NCI-H1092 (cell line): Measurements from ENCODE around the gene SLC25A20.

Source experiments
- DNase-seq: peaks from one replicate; lab custom pipeline; 2025; lab: John Stamatoyannopoulos, UW

The SLC25A20 gene

DNA sequence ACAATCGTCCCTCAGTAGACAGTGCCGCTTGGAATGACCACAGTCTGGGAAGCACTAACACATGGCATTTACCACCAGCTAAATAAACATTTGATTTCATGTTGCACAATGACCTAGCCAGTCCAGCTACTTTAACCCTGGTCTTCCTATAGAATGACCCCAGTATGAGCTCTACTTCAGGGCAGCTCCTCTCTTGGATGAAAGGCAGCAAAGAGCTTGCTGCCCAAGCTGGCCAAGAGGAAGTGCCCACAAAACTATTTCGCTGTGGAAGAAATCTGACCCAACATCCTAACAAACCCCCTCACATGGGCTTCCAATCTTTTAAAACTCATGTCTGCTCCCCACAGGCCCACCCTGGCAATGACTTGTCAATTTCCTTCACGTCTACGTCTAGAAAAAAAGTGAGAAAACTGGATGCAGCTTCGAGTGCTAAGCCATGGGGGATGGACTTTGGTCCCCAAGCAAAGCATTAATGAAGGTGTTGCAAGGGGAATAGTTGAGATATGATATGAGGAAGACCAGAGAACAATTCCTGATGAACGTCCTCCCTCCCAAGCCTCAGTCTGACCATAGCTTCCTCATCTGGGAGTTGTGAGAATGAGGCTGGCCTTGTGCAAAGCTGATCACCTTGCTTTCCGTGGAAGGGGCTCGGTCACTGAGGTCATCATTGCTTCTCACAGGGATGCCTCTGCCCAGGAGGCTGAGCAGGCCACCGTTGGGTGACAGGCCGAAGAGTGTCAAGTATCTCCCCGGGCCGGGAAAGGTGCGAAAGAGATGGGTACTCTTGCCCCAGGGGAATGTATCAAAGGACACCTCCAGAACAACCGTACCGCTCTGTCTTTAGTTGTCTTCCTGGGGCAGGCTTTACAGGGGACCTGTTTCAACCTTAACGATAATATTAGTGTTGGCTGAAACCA, 964 bp downstream of the SLC25A20 start:
- no peak for DNase-seq

DNA sequence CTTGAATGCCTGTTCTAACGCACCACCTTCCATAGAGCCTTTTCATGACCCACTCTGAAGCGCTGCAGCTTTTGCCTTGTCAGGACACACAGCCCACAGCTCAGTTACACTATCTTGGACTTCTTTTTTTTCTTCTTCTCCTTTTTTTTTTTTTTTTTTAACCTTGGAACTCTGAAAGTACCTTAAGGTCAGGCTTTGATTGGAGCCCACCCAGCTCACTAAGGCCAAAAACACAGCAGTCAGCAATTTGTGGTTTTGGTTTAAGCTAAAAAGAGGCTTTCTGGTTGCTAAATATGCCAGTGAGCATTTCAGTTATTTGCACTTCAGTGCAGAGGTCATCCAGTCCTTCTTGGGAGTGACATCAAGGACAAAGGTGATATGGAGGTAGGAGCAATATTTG, 1.7 kb downstream of the SLC25A20 start:
- no peak for DNase-seq

DNA sequence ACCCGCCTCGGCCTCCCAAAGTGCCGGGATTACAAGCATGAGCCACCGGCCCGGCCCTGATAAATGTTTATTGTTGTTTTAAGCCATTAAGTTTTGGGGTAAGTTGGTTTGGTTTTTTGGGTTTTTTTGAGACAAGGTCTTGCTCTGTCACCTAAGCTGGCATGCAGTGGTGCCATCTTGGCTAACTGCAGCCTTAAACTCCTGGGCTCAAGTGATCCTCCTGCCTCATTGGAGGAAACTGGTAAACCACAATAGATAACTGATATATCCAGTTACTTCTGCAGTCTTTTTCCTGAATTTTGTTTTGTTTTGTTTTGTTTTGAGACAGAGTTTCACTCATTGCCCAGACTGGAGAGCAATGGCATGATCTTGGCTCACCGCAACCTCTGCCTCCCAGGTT, 4.2 kb downstream of the SLC25A20 start:
- DNase-seq, result no peak

- no peak for DNase-seq
These were observed 7.1 kb downstream of the SLC25A20 start for GRCh38 chr3:48891606-48892005.

DNA sequence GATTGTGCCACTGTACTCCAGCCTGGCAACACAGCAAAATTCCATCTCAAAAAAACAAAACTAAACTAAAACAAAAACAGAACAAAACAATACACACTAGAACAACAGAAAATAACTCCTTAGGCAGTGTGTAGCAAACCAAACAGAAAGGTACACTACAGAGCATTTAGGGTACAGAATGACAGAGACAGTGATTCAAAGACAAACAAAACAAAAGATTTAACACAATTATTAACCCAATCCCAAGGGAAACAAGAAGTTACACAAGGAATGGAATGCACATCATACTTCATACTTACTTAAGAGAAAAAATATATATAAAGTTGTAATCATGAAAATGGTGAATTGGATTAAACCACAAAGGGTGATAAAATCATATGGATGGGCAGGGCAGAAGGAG, 12.9 kb downstream of the SLC25A20 start:
- no peak for DNase-seq

DNA sequence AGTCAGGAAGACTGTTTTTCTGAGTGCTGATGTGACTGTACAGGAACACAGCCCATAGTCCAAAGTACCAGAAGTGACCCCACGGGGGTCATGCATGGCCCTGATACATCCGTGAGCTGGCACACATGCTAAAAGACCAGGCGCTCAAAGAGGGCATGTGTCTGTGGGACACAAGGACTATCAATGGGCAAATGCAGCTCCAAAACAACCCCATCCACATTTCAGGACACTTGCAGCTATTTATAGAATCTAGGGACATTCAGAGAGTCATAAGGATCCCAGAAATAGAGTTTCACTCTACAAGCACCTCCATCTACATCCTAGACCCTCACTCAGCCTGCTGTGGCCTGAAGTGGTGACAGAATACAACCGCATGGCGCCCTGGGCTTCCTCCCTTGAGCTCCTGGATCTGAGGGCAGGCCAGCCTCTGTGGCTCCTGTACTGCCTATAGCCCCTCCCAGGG, 17.0 kb downstream of the SLC25A20 start:
- DNase-seq, result no peak

DNA sequence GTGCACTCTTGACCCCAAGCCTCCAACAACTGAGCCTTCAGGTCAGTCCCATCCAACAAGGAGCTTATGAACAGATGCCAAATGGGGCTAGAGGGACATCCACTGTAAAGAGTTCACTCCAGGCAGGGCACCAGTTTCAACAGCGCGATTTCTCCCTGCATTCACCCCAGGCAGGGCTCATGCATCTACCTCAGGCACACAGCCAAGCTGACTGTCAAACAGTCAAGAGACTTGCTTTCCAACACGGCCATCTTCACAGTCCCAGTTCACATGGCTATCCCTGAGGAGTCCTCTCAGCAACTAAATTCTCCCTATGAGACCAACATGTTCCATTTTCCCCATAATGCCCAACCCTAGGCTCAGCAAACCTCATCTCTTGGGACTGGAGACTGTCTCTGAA, 17.7 kb downstream of the SLC25A20 start:
- no peak for DNase-seq

GRCh38 chr3:48879994-48880377, 18.7 kb downstream of the SLC25A20 start:
- DNase-seq, result no peak

GRCh38 chr3:48879307-48879993, 19.2 kb downstream of the SLC25A20 start:
- no peak for DNase-seq

DNA sequence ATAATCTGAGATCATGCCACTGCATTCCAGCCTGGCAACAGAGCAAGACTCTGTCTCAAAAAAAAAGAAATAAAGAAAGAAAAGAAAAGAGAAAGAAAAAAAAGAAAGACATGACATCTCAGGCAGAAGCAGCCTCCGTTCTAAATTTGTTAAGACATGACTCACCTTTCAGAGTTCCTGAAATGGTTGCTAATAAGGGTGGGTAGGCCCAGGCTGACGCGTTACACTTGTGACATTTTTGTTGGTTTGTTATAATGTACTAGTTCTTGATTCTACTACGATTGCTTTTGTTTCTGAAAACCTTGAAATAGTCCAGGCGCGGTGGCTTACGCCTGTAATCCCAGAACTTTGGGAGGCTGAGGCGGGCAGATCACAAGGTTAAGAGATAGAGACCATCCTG, 21.0 kb downstream of the SLC25A20 start:
- DNase-seq, result no peak

- DNase-seq, result no peak
These were observed 35.6 kb downstream of the SLC25A20 start for GRCh38 chr3:48863122-48863521.

DNA sequence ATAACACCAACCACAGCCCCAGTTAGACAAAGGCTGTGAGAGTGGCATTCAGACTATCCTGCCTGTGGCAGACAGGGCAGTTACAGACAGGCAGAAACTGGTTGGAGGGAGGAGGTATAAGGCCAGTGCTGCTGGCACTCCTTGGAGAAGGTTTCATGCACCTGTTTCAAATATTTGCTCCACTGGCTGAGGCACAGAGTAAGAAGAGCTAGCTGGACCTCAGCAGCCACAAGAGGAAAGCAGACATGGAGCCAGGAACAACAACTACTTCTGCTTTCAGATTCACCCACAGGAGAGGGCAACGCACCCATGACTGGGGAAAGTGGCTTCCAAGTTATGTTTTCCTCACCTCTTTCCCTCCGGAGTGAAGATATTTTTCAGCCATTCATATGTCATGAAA, 39.5 kb downstream of the SLC25A20 start:
- DNase-seq, result no peak

- no peak for DNase-seq
These were observed 40.0 kb downstream of the SLC25A20 start for GRCh38 chr3:48858709-48859108.

GRCh38 chr3:48857641-48858040, 41.0 kb downstream of the SLC25A20 start:
- DNase-seq, result no peak

DNA sequence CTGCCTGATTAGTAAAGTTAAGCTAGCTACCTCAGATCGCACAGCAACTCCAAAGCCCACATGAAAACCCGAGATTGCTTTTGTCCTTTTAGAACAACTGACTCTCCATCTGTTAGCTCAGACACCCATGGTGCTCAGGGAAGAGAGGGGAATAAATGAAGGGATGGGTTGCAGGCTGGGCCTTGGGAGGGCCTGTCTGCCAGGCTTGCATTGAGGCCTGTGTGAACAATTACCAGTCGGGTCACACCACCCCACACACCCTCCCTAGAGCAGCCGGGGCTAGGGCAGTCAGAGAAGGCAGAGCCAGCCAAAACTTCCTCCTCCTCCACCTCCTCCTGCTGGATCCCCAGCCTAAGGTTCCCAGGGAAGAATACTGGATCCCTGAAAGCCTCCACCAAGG, 42.2 kb downstream of the SLC25A20 start:
- no peak for DNase-seq

- DNase-seq, result no peak
These were observed 42.8 kb downstream of the SLC25A20 start for GRCh38 chr3:48855681-48856447.

- DNase-seq, result no peak
These were observed 46.5 kb downstream of the SLC25A20 start for GRCh38 chr3:48852151-48852550.

- DNase-seq, result no peak
These were observed 47.3 kb downstream of the SLC25A20 start for GRCh38 chr3:48851407-48851806.

GRCh38 chr3:48848816-48849515, 49.7 kb downstream of the SLC25A20 start:
- DNase-seq, result no peak

GRCh38 chr3:48847504-48848423, 50.9 kb downstream of the SLC25A20 start, which contains the start of gene PRKAR2A:
PRKAR2A (minus strand) TSS chr3:48847874; CDS start chr3:48847596, 278 bp downstream.
- peak; percentile 47 for DNase-seq

DNA sequence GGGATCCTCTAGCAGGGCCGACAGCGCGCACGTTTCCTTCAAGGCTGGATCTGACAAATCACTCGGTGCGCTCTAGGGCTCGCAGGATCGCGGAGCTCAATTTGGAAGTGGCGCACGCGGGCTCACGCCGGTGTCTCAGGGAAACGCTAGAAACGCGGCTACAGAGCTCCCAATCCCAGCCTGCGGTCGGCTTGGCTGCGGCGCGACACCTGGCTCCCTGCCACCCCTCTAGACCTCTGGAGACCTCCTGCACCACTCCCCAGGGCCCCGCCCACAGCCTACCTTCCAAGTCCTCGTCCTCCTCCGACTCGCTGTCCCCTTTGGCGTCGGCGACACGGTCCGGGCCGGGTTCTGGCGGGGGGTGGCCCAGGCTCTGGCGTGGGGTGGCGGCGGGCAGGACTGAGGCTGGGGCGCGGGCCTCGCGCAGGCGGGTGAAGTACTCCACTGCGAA, 51.6 kb downstream of the SLC25A20 start:
- DNase-seq, result peak; percentile 49
